MCF 10A (cell line): Measurements from ENCODE around the gene GRIK2. TPM values are rescaled to one million over a fixed set of nuclear protein-coding genes. Genes with fewer than 3 reads are reported as not detected.

Source experiments
- BruUV-seq: library from RNA; stranded (reverse); fragments of 400-500 nt; replicated peaks from 2 replicates; lab custom pipeline; 2021; lab: Mats Ljungman, UMichigan
- CTCF ChIA-PET: fragments of 300-600 bp; sonication (Branson Sonifier 250); formaldehyde crosslinking; extraction: SDS; loops from one replicate; lab custom pipeline; 2021; ENCODE audit warnings: antibody characterized with exemption, inconsistent platforms; lab: Yijun Ruan, JAX
- POLR2A ChIA-PET: fragments of 300-600, 350-650 bp; sonication (Branson Sonifier 250); formaldehyde crosslinking; extraction: SDS; loops from one replicate; lab custom pipeline; 2020; ENCODE audit warnings: antibody characterized with exemption, inconsistent platforms; lab: Yijun Ruan, JAX
- DNase-seq: peaks from one replicate; pipeline ENCODE4 v3.0.0-alpha.2; 2018; ENCODE audit not compliant: unreplicated experiment
- H3K27ac Mint-ChIP-seq: one replicate; pipeline ENCODE4 v1.8.0; 2022; ENCODE audit warnings: mild to moderate bottlenecking, low read depth, mixed read lengths; ENCODE audit not compliant: unreplicated experiment
- H3K27me3 Mint-ChIP-seq: one replicate; pipeline ENCODE4 v1.8.0; 2022; ENCODE audit warnings: mixed read lengths; ENCODE audit not compliant: insufficient read depth, unreplicated experiment
- H3K36me3 Mint-ChIP-seq: one replicate; pipeline ENCODE4 v1.8.0; 2022; ENCODE audit warnings: mild to moderate bottlenecking, moderate library complexity, mixed read lengths; ENCODE audit not compliant: insufficient read depth, unreplicated experiment
- H3K4me1 Mint-ChIP-seq: one replicate; pipeline ENCODE4 v1.8.0; 2022; ENCODE audit warnings: mixed read lengths; ENCODE audit not compliant: insufficient read depth, unreplicated experiment
- H3K4me3 Mint-ChIP-seq: one replicate; pipeline ENCODE4 v1.8.0; 2022; ENCODE audit warnings: mild to moderate bottlenecking, moderate library complexity, mixed read lengths; ENCODE audit not compliant: unreplicated experiment
- H3K9me3 Mint-ChIP-seq: one replicate; pipeline ENCODE4 v1.8.0; 2022; ENCODE audit warnings: mixed read lengths; ENCODE audit not compliant: unreplicated experiment
- intact Hi-C: fragments of 100-400 bp; cut with micrococcal nuclease; formaldehyde crosslinking; loops from 2 replicates; pipeline ENCODE4 v1.14.1; 2022
- total RNA-seq: library from RNA; stranded (reverse); gene quantifications from 2 replicates; pipeline ENCODE4 v1.2.3, GENCODE V29; 2022
- TF ChIP-seq, protein P1 (sequence below): fragments of 200-600 bp; IDR thresholded peaks from one replicate; pipeline ENCODE4 v1.8.0; 2022; ENCODE audit warnings: antibody characterized with exemption, mild to moderate bottlenecking; ENCODE audit not compliant: unreplicated experiment

The GRIK2 gene
- total RNA-seq, 1 experiment from 2014 or later = 0.89 TPM

GRCh38 chr6:101486726-101487125, 93.2 kb downstream of the GRIK2 start:
- H3K4me1 Mint-ChIP-seq = peaks cover 6% of the 10 kb centered on the region
- H3K36me3 Mint-ChIP-seq = no peaks in the 10 kb centered on the region
- ChIA-PET POLR2A (no interaction called here), CTCF (no interaction called here)
- TF ChIP-seq, protein P1, sequence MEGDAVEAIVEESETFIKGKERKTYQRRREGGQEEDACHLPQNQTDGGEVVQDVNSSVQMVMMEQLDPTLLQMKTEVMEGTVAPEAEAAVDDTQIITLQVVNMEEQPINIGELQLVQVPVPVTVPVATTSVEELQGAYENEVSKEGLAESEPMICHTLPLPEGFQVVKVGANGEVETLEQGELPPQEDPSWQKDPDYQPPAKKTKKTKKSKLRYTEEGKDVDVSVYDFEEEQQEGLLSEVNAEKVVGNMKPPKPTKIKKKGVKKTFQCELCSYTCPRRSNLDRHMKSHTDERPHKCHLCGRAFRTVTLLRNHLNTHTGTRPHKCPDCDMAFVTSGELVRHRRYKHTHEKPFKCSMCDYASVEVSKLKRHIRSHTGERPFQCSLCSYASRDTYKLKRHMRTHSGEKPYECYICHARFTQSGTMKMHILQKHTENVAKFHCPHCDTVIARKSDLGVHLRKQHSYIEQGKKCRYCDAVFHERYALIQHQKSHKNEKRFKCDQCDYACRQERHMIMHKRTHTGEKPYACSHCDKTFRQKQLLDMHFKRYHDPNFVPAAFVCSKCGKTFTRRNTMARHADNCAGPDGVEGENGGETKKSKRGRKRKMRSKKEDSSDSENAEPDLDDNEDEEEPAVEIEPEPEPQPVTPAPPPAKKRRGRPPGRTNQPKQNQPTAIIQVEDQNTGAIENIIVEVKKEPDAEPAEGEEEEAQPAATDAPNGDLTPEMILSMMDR = no peak
- intact Hi-C loops = no loop called here
- no peak overlapping the region for H3K27ac Mint-ChIP-seq
- no peaks in the 10 kb centered on the region for H3K27me3 Mint-ChIP-seq
- no peak for DNase-seq
- H3K4me3 Mint-ChIP-seq = no peak overlapping the region
- H3K9me3 Mint-ChIP-seq = no peaks in the 10 kb centered on the region
- no TSS peak for BruUV-seq

GRCh38 chr6:101489456-101489855, 95.9 kb downstream of the GRIK2 start:
- POLR2A ChIA-PET = no interaction called here
- Mint-ChIP-seq H3K9me3 (no peaks in the 10 kb centered on the region), H3K27me3 (no peaks in the 10 kb centered on the region), H3K4me1 (peaks cover 6% of the 10 kb centered on the region), H3K27ac (no peak overlapping the region), H3K4me3 (no peak overlapping the region), H3K36me3 (no peaks in the 10 kb centered on the region)
- no peak for DNase-seq
- intact Hi-C loops = no loop called here
- TF ChIP-seq, protein P1 = no peak
- BruUV-seq = no TSS peak
- CTCF ChIA-PET = interaction anchor here (0.6 kb wide), 1 partner anchor 70 kb away, joined by 3 read pairs; no protein-coding TSS in a partner anchor

GRCh38 chr6:101490857-101491256, 97.3 kb downstream of the GRIK2 start:
- peak; percentile 17 for DNase-seq
- no peak overlapping the region for H3K4me3 Mint-ChIP-seq
- BruUV-seq = no TSS peak
- TF ChIP-seq, protein P1 = no peak
- H3K27me3 Mint-ChIP-seq = no peaks in the 10 kb centered on the region
- intact Hi-C loops = no loop called here
- ChIA-PET CTCF (interaction anchor here (1.3 kb wide), 1 partner anchor 376 kb away, joined by 3 read pairs; no protein-coding TSS in a partner anchor), POLR2A (interaction anchor here (0.6 kb wide), 1 partner anchor 177 kb away, joined by 3 read pairs; no protein-coding TSS in a partner anchor)
- no peaks in the 10 kb centered on the region for H3K36me3 Mint-ChIP-seq
- peaks cover 6% of the 10 kb centered on the region for H3K4me1 Mint-ChIP-seq
- H3K27ac Mint-ChIP-seq = no peak overlapping the region
- no peaks in the 10 kb centered on the region for H3K9me3 Mint-ChIP-seq

- Mint-ChIP-seq H3K9me3 (no peaks in the 10 kb centered on the region), H3K27me3 (no peaks in the 10 kb centered on the region), H3K27ac (no peak overlapping the region), H3K4me1 (no peaks in the 10 kb centered on the region), H3K36me3 (no peaks in the 10 kb centered on the region), H3K4me3 (no peak overlapping the region)
- DNase-seq = no peak
- ChIA-PET CTCF (interaction anchor here (1.1 kb wide), 1 partner anchor 10 kb away, joined by 3 read pairs; no protein-coding TSS in a partner anchor), POLR2A (no interaction called here)
- BruUV-seq = no TSS peak
- TF ChIP-seq, protein P1 = no peak
- intact Hi-C loops = no loop called here
Observed at GRCh38 chr6:101502818-101503217, 109.3 kb downstream of the GRIK2 start.
